Muscle layer of duodenum (tissue), 2 donors: ENCODE results near the gene IFIT3.

Experiments
- H3K27ac ChIP-seq: one replicate; pipeline ENCODE4 v1.7.0; 2013; ENCODE audit warnings: mild to moderate bottlenecking, low read length
- H3K27me3 ChIP-seq: one replicate; pipeline ENCODE4 v1.7.0; 2013; ENCODE audit warnings: low read depth, mild to moderate bottlenecking, control low read depth, low read length
- H3K36me3 ChIP-seq, 2 donors: one replicate each; pipeline ENCODE4 v1.7.0; 2013; ENCODE audit warnings: low read length in 2 of 2, control low read depth in 1 of 2, mild to moderate bottlenecking in 1 of 2; ENCODE audit not compliant: insufficient read depth in 2 of 2, control insufficient read depth in 1 of 2
- H3K4me1 ChIP-seq, 2 donors: one replicate each; pipeline ENCODE4 v1.7.0; 2013; ENCODE audit warnings: low read length in 2 of 2, mild to moderate bottlenecking in 2 of 2, control low read depth in 1 of 2, moderate library complexity in 1 of 2; ENCODE audit not compliant: insufficient read depth in 2 of 2, control insufficient read depth in 1 of 2
- H3K4me3 ChIP-seq, 2 donors: one replicate each; pipeline ENCODE4 v1.7.0; 2013; ENCODE audit warnings: low read length in 2 of 2, low read depth in 1 of 2, mild to moderate bottlenecking in 1 of 2
- H3K9me3 ChIP-seq, 2 donors: one replicate each; pipeline ENCODE4 v1.7.0; 2013; ENCODE audit warnings: low read length in 2 of 2, control low read depth in 1 of 2, mild to moderate bottlenecking in 1 of 2; ENCODE audit not compliant: control insufficient read depth in 1 of 2
- donor health status: healthy.

IFIT3 gene

GRCh38 chr10:89294721-89295239, 33.0 kb upstream of the IFIT3 start:
- Histone ChIP-seq H3K36me3 (no peaks in the 10 kb centered on the region), H3K4me1 (peaks cover 7 to 12% of the 10 kb centered on the region in 2 donors), H3K27me3 (no peaks in the 10 kb centered on the region), H3K4me3 (no peak overlapping the region), H3K27ac (no peak overlapping the region), H3K9me3 (no peaks in the 10 kb centered on the region)

- Histone ChIP-seq H3K4me1 (peaks cover 7 to 12% of the 10 kb centered on the region in 2 donors), H3K9me3 (no peaks in the 10 kb centered on the region), H3K27ac (peak overlapping the region; percentile 59), H3K4me3 (no peak overlapping the region), H3K36me3 (no peaks in the 10 kb centered on the region), H3K27me3 (no peaks in the 10 kb centered on the region)
Observed at GRCh38 chr10:89295597-89295996, 32.2 kb upstream of the IFIT3 start.

- H3K9me3 ChIP-seq, result no peaks in the 10 kb centered on the region
- no peak overlapping the region for H3K4me3 ChIP-seq
- peaks cover 13 to 15% of the 10 kb centered on the region in 2 donors for H3K4me1 ChIP-seq
- H3K36me3 ChIP-seq, result no peaks in the 10 kb centered on the region
- peak overlapping the region; percentile 59 for H3K27ac ChIP-seq
- H3K27me3 ChIP-seq, result no peaks in the 10 kb centered on the region
Observed at GRCh38 chr10:89296220-89296648, 31.6 kb upstream of the IFIT3 start.

GRCh38 chr10:89297356-89297755, 30.4 kb upstream of the IFIT3 start:
- no peak overlapping the region for H3K27ac ChIP-seq
- no peaks in the 10 kb centered on the region for H3K9me3 ChIP-seq
- H3K4me1 ChIP-seq, result peaks cover 16 to 17% of the 10 kb centered on the region in 2 donors
- no peak overlapping the region for H3K4me3 ChIP-seq
- no peaks in the 10 kb centered on the region for H3K36me3 ChIP-seq
- no peaks in the 10 kb centered on the region for H3K27me3 ChIP-seq

- no peaks in the 10 kb centered on the region for H3K36me3 ChIP-seq
- H3K27me3 ChIP-seq, result no peaks in the 10 kb centered on the region
- no peak overlapping the region for H3K27ac ChIP-seq
- peaks cover 17 to 21% of the 10 kb centered on the region in 2 donors for H3K4me1 ChIP-seq
- H3K9me3 ChIP-seq, result no peaks in the 10 kb centered on the region
- H3K4me3 ChIP-seq, result no peak overlapping the region
Observed at GRCh38 chr10:89297791-89298190, 30.0 kb upstream of the IFIT3 start.

- Histone ChIP-seq H3K4me3 (no peak overlapping the region), H3K27me3 (no peaks in the 10 kb centered on the region), H3K27ac (no peak overlapping the region), H3K36me3 (no peaks in the 10 kb centered on the region), H3K4me1 (peaks cover 17 to 33% of the 10 kb centered on the region in 2 donors), H3K9me3 (no peaks in the 10 kb centered on the region)
Observed at GRCh38 chr10:89299031-89299430, 28.8 kb upstream of the IFIT3 start.

GRCh38 chr10:89301232-89301631, 26.6 kb upstream of the IFIT3 start:
- no peaks in the 10 kb centered on the region for H3K9me3 ChIP-seq
- peak overlapping the region; percentile 94 for H3K27ac ChIP-seq
- peaks cover 3% of the 10 kb centered on the region in 2 donors for H3K36me3 ChIP-seq
- peak overlapping the region; percentile 58 to 85 for H3K4me3 ChIP-seq
- no peaks in the 10 kb centered on the region for H3K27me3 ChIP-seq
- peaks cover 10 to 28% of the 10 kb centered on the region in 2 donors for H3K4me1 ChIP-seq

- peak within 1 kb of the TSS; percentile 94 for H3K27ac ChIP-seq
- no peaks in the 10 kb centered on the region for H3K27me3 ChIP-seq
- H3K4me1 ChIP-seq, result peaks cover 7 to 28% of the 10 kb centered on the region in 2 donors
- peaks cover 9 to 10% of the 10 kb centered on the region in 2 donors for H3K36me3 ChIP-seq
- H3K9me3 ChIP-seq, result no peaks in the 10 kb centered on the region
- peak within 1 kb of the TSS; percentile 58 to 85 for H3K4me3 ChIP-seq
Observed at GRCh38 chr10:89301721-89302445, 25.9 kb upstream of the IFIT3 start, which contains the start of gene IFIT2. TSS of gene IFIT2 (plus strand) at chr10:89302046. CDS start at chr10:89302124, 78 bp downstream.

GRCh38 chr10:89302625-89303024, 25.2 kb upstream of the IFIT3 start:
- Histone ChIP-seq H3K9me3 (no peaks in the 10 kb centered on the region), H3K27ac (peak overlapping the region; percentile 94), H3K27me3 (no peaks in the 10 kb centered on the region), H3K4me1 (peaks cover 5 to 28% of the 10 kb centered on the region in 2 donors), H3K4me3 (peak overlapping the region; percentile 58 to 85), H3K36me3 (peaks cover 11 to 17% of the 10 kb centered on the region in 2 donors)

- no peaks in the 10 kb centered on the region for H3K27me3 ChIP-seq
- peak overlapping the region; percentile 58 to 85 for H3K4me3 ChIP-seq
- no peaks in the 10 kb centered on the region for H3K9me3 ChIP-seq
- peaks cover 5 to 28% of the 10 kb centered on the region in 2 donors for H3K4me1 ChIP-seq
- H3K27ac ChIP-seq, result peak overlapping the region; percentile 40
- peaks cover 11 to 22% of the 10 kb centered on the region in 2 donors for H3K36me3 ChIP-seq
Observed at GRCh38 chr10:89303161-89303560, 24.6 kb upstream of the IFIT3 start.

- Histone ChIP-seq H3K4me1 (peaks cover 5 to 28% of the 10 kb centered on the region in 2 donors), H3K27me3 (no peaks in the 10 kb centered on the region), H3K4me3 (peak overlapping the region; percentile 58 to 85), H3K9me3 (no peaks in the 10 kb centered on the region), H3K27ac (no peak overlapping the region), H3K36me3 (peaks cover 11 to 25% of the 10 kb centered on the region in 2 donors)
Observed at GRCh38 chr10:89304026-89304425, 23.8 kb upstream of the IFIT3 start.
